ENCODE results near the gene MAP7.

GRCh38 chr6:136468711-136469110 lies 81.5 kb downstream of the MAP7 start:
- TF ChIP-seq CTCF (IDR thresholded peaks at IDR 0.05): no peak
- no peak for TF ChIP-seq POLR2A (IDR thresholded peaks at IDR 0.05)
